HG02588 (cell line): Measurements from ENCODE around the gene NBPF12.
"Not testable (repeated sequence)": the region's sequence is repeated elsewhere in the genome, so short reads cannot be mapped to it uniquely, and the experiment has no call there.

ENCODE experiments used
- ATAC-seq: cut with Tn5 transposase; IDR thresholded peaks from one replicate; pipeline ENCODE4 v1.9.1; 2021; ENCODE audit warnings: mild to moderate bottlenecking, moderate library complexity; ENCODE audit not compliant: unreplicated experiment

NBPF12 gene

GRCh38 chr1:146938242-146938902 is at the start of gene NBPF12:
NBPF12 (plus strand) TSS chr1:146938324; CDS start chr1:146960144, 21,820 bp downstream.
- ATAC-seq: peak; percentile 85

GRCh38 chr1:146891355-146891754 is 46.8 kb upstream of the NBPF12 start:
- not testable (repeated sequence) for ATAC-seq

GRCh38 chr1:146892331-146892730 is 45.8 kb upstream of the NBPF12 start:
- not testable (repeated sequence) for ATAC-seq

GRCh38 chr1:146907565-146908261 is 30.4 kb upstream of the NBPF12 start:
- ATAC-seq: not testable (repeated sequence)

- ATAC-seq: not testable (repeated sequence)
Measured at GRCh38 chr1:146912975-146913374, 25.1 kb upstream of the NBPF12 start.

- ATAC-seq: not testable (repeated sequence)
Measured at GRCh38 chr1:146920811-146921210, 17.3 kb upstream of the NBPF12 start.

- ATAC-seq: not testable (repeated sequence)
Measured at GRCh38 chr1:146922614-146923013, 15.5 kb upstream of the NBPF12 start.

GRCh38 chr1:146924106-146924505 is 14.0 kb upstream of the NBPF12 start:
- ATAC-seq: not testable (repeated sequence)

- ATAC-seq: not testable (repeated sequence)
Measured at GRCh38 chr1:146926413-146926812, 11.7 kb upstream of the NBPF12 start.

GRCh38 chr1:146930225-146930624 is 7.9 kb upstream of the NBPF12 start:
- ATAC-seq: not testable (repeated sequence)

GRCh38 chr1:146934390-146935223 is 3.5 kb upstream of the NBPF12 start:
- peak; percentile 20 for ATAC-seq

GRCh38 chr1:146937462-146937861 is 662 bp upstream of the NBPF12 start:
- ATAC-seq: not testable (repeated sequence)

GRCh38 chr1:146938927-146939786 is 1.0 kb downstream of the NBPF12 start:
- ATAC-seq: peak; percentile 22

GRCh38 chr1:146940293-146940692 is 2.2 kb downstream of the NBPF12 start:
- ATAC-seq: not testable (repeated sequence)

- not testable (repeated sequence) for ATAC-seq
Measured at GRCh38 chr1:146943342-146943886, 5.3 kb downstream of the NBPF12 start.

GRCh38 chr1:146948127-146948526 is 10.0 kb downstream of the NBPF12 start:
- ATAC-seq: not testable (repeated sequence)

- not testable (repeated sequence) for ATAC-seq
Measured at GRCh38 chr1:146964340-146964739, 26.2 kb downstream of the NBPF12 start.

GRCh38 chr1:146966351-146966750 is 28.2 kb downstream of the NBPF12 start:
- not testable (repeated sequence) for ATAC-seq

GRCh38 chr1:146970656-146971055 is 32.5 kb downstream of the NBPF12 start:
- ATAC-seq: not testable (repeated sequence)

- ATAC-seq: not testable (repeated sequence)
Measured at GRCh38 chr1:146972681-146973080, 34.6 kb downstream of the NBPF12 start.
